HG02759 (cell line): ENCODE data around the gene VPS54.
"Not testable (repeated sequence)": the region's sequence is repeated elsewhere in the genome, so short reads cannot be mapped to it uniquely, and the experiment has no call there.

ENCODE experiments used
- ATAC-seq: cut with Tn5 transposase; IDR thresholded peaks from one replicate; pipeline ENCODE4 v1.9.1; 2021; ENCODE audit warnings: mild to moderate bottlenecking, moderate library complexity; ENCODE audit not compliant: unreplicated experiment

VPS54 gene

DNA sequence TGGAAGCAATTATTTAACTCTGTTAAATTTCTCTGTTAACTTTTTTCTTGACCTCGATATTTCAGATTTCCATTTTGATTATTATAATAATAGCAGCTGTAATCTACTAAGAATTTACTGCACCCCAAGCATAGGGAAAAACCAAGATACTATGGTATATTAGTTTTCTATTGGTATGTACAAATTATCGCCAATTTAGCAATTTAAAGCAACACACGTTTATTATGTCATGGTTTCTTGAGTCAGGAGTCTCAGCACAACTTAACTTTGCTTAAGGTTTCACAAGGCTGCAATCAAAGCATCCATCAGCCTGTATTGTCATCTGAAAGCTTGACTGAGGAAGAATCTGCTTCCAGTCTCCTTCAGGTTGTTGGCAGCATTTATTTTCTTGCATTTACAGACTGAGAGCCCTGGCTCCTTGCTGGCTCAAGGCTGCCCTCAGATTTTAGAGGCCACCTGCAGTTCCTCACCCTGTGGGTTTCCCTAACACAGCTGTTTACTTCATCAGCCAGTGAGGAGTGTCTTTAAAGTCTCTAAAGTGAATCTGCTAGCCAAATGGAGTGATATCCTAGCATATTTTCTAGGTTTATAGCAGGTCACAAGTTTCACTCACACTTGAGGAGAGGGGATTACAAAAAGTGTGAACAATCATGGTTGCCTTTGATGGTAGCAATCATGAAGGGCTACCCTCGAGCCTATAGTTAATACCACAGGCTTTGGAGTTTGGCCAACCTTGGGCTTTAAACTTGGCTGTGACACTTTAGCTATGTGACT is 4.4 kb upstream of the VPS54 start:
- ATAC-seq: no peak

DNA sequence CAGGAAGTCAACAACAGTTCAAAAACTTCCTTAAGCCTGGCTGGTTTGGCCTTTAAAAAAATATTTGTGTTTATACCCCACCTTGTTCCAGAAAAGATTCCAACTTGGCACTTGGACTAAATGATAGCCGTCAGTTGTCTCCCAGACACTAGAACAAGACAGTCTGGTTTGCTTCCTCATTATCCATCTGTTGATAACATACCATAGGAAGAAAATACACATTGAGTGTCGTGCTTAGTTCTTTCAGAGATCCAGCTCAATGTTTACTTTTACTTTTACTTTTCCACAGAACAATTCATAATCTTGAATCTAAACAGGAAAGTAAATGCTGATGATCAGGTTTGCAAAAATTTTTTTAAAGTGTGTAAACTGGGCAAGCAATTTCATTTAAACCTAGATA is 2.4 kb upstream of the VPS54 start:
- no peak for ATAC-seq

DNA sequence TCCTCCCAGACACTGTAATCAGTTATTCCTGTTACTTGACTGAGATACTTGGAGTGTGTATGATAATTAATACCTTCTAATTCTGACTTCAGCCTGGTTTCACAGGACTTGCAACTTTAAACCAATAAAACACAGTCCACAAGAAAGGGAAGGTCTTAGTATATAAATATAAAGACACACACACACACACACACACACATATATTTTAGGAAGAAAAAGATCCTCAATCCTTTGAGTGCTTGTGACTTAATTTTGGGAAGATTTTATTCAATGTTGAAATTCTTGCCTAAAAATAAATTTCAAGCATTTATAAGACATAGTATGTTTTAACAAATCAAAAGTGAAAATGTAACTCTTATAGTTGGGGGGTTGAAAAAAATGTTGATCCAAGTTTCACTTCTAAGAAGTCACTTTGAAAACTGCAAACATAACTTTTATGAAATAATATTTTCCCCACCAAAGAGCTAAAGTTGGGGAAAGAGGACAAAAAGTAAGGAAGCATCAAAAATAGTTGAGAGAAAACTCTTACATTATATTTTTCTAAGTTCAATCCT is 824 bp upstream of the VPS54 start:
- ATAC-seq: no peak

DNA sequence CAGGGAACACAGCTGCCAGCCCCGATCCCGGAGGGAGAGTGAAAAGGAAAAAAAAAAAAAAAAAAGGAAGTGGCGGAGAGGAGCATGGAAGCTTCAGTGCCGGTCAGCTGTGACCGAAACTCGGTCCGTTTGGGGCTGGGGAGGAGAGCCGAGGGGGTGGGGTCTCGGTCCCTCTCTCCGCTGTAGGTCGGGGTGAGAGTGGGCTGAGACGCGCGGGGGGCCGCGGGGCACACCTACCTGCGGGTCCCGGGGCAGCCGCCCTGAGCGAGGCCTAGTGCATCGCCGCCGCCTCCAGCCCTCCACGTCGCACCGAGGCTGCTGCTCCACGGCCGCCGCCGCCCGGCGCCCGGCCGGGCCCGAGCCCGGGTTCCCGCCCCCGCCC is 536 bp downstream of the VPS54 start:
- ATAC-seq: peak; percentile 61

DNA sequence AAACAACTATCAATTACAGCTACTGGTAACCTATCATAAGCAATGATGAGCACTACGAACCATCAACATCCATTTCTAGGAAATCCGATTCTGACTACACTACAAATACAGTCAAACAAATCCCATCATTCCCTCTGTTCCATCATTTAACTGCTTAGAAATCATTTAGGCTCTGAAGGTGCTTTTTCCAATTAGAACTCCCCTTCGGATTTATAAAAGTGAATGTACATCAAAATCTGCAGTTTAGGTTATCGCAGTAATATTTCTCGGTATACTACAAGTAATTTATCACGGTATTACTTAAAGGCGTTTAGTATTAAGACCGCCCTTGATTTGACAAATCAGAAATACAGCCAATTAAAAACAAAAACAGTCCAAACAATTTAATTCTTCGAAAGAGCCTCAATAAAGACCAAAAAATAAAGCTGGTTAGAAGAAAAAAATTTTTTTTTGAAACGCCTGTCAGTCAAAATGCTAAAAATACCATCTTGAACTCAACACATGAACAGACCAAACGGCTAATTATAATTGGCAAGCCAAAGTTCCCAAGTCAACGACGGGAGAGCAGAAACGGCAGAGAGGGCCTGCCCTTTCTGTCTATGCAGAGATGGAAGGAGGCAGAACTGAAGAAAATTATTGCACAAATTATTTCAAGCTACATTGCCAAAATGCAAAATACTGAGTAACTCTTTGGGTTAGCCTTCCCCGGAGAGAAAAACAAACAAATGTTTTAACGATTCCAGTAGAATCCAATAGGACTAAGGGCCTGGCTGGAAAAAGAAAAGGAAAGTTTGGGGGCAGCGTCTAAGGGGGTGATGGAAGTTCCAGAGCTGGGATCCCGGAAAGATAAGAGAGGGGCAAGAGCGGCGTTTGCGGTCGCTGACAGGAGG is 1.2 kb downstream of the VPS54 start:
- no peak for ATAC-seq

DNA sequence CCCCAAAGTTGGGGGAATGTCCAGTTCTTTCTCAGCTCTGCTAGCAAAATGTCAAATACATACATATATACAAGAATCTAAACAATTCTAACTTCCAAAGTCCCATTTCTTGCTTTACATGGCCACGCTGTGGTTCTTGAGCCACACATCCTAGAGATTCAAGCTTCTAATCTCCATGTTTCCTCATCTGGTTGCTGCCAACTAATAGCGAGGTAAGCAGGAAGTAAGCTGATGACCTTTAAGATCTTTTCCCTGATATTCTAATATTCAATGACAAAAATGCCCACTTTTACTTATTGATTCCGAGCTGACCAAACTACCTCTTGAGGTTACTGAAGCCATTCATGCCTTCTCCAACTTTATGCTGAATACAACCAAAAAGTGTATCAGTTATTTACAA is 3.3 kb downstream of the VPS54 start:
- no peak for ATAC-seq

DNA sequence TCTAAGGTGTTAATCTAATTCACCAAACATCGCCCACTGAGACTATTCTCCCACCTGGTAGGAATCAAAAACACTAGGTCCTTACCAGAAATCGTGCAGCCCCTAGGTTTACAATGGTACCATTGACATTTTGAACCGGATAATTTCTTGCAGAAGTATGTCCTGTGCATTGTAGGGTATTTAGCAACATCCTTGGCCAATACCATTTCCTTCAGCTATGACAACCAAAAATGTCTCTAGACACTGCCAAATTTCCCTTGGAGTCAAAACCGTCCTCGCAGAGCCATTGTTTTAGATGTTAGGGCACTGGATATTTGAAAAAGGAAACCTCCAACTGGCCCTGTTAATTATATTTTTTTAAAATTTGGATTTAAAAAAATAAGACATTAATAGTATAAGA is 3.8 kb downstream of the VPS54 start:
- ATAC-seq: no peak

DNA sequence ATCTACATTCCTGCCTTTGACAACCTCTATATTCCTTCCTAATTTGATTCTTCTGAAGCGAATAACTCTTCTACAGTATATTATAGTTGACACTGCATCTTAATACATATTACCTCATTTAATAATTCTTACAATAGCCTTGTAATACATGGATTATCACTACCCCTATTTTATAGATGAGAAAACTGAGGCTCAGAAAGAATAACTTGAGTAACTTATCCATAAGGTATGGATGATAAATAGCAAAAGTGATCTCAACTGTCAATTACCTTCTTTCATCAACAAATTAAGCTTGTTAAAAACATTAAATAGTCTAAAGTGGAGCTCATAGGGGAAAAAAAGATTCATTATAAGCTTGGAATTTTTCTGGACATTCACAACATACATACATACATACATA is 4.6 kb downstream of the VPS54 start:
- no peak for ATAC-seq

DNA sequence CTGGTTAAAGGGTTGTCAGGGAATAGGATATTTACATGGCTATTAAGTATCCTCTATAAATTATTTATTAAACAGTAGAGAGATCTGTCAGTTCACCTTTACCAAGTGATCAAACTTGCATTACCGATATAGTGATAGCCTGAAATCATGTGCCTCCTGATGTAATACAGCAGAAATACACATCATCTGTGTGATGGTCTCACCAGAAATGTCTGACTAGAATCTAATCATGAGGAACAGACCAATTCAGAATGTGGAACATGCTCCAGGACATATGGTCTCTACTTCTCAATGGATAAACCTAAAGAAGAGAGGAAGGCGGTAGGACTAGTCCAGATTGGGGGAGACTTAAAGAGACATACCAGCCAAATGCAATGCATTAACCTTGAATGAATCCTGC is 6.2 kb downstream of the VPS54 start:
- no peak for ATAC-seq

DNA sequence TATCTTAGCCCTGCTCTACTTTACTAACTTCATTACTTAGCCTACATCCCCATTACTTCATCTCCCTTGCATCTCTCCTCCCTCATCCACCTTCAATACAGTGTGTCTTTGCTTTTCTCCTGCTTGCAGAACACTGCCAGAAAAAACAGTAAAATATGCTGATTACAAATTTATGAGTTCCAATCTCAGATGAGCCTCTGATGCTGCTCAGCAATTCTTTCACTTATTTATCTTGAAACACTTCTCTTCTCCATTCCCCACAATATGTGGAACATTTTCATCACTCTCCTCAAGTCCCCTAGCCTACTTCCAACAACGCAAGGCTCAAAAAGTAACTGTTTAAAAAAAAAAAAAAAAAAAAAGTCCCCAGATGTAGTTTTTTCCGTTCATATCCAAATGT is 7.1 kb downstream of the VPS54 start:
- no peak for ATAC-seq

DNA sequence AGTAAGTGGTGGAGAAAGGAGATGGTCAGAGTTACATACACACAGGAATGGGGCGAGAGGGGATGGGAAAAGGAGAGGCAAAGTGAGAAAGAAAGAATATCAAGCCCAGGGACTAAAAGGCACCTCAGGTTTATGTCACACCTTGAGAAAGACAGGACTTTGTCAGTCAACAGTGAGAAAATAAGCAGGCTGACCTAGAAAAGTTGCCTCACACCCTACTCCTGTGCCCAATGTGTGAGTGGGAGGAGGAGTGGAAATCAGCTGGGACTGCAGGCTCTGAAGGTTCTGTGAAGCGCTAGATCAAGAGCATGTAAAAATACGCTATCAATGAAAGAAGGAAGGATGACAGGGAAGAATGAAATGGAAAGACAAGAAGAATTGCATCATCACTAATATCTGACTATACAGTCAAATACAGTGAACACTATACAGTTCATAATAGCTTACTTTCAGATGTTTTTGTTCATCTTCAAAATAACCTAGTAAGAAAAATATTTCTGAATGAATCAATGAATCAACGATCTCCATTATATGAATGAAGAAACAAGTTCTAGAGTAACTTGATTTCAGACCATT is 10.7 kb downstream of the VPS54 start:
- ATAC-seq: no peak

DNA sequence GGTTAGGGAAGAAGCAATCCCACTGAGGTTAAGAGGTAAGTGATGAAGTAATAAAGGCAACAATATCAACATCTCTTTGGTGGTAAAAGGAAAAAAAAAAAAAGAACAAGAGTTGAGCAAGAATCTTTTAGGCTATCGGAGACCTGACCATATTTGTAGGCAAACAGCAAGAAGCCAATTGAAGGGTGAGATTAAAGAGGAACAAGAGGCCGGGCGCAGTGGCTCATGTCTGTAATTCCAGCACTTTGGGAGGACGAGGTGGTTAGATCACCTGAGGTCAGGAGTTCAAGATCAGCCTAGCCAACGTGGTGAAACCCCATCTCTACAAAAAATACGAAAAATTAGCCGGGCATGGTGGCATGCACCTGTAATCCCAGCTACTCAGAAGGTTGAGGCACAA is 11.3 kb downstream of the VPS54 start:
- no peak for ATAC-seq

DNA sequence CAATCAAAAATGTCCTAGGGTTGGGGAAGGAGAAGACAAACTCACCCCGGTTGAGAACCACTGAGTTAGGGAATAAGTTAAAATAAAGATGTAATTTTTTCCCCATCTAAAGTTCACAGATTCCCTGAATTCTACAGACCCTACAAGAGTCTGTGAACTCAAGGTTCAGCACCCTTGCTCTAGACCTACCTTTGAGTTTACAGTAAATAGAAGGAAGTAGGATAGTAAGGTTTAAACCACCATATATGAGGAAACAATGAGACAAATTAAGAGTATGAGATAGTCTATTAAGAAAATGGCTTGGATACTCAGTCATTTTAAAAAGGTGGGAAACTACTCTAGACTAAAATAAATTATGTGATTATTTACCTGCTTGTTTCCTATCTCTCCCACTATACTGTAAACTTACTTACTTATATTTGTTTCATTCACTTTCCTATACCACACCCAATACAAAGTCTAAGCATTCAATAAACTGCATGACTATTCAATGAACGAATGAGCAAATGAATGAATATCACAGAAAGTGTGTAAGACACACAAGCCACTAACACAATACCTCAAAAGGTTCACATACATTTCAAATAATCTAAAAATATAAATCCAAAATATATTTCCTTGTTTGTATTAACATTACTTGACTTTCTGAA is 13.4 kb downstream of the VPS54 start:
- ATAC-seq: no peak

DNA sequence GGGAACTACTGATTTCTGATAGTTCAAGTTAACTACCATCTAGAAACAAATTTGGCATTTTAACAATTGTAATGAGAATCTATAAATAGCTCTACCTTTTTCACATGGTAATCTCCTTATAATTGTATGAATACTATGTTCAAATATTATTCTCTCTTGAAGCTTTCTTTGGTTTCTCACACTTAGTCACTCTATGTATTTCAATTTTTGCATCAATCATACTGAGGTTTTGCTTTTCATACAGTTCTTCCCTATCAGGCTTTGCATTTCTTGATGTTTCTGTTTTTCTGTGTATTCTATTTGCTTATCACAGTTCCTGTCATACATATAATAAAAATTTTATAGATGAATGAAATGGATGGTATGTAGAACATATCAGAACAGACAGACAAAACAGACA is 16.0 kb downstream of the VPS54 start:
- no peak for ATAC-seq

DNA sequence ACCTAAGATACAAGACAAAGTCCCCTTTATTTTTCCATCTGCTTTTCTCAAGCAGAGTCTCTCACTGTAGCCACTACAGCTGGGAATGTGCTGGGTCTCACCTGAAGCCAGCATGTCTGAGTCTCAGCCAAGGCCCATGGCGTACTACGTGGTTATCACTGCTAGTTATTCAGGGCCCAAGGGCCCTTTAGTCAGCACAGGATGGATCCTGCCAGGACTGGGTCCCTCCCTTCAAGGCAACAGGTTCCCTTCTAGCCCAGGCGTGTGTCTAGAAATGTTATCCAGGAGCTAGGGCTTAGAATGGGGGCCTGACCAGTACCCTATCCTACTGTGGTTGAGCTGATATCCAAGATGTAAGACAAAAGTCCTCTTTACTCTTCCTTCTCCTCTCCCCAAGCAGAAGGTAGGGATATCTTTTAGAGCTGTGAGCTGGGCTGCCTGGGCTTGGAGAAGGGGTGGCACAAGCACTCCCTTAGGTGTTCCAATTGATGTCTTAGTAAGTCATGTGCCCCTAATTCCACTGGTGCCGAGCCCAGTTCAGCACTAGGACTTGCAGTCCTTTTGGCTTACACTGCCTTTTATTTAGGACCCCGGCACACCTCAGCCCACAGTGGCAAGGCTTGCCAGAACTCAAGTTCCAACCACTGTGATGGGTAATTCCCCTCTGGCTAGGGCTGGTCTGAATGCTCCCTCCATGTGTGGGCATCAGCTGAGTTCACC is 17.7 kb downstream of the VPS54 start:
- no peak for ATAC-seq

DNA sequence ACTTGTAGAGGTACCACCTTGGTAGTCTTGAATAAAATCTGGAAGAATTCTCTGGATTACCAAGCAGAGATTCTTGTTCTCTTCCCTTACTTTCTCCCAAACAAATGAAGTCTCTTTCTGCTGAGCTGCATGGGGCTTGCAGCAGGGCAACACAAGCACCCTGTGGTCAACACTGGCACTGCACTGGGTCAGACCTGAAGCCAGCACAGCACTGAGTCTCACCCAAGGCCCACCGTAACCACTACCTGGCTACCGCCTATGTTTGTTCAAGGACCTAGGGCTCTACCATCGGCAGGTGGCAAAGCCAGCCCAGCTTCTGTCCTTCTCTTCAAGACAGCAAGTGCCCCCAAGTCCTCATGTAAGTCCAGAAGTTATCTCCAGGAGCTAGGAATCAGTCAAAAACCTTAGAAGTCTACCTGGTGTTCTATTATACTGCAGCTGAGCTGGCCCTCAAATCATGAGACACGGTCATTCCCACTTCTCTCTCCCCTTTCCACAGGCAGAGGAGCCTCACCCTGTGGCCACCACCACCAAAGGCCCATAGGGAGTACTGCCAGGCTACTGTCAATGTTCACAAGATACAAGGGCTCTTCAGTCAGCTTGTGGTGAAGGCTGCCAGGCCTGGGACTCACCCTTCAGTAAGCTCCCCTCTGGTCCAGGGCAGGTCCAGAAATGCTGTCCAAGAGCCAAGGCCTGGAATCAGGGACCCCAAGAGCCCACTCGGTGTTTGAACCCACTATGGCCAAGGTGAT is 18.4 kb downstream of the VPS54 start:
- no peak for ATAC-seq

DNA sequence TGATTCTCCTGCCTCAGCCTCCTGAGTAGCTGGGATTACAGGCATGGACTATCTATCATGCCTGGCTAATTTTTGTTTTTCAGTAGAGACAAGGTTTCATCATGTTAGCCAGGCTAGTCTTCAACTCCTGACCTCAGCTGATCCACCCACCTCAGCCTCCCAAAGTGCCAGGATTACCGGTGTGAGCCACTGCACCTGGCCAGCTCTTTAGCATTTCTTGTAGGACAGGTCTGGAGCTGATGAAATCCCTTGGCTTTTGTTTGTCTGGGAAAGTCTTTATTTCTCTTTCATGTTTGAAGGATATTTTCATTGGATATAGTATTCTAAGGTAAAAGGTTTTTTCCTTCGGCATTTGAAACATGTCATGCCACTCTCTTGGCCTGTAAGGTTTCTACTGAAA is 20.2 kb downstream of the VPS54 start:
- no peak for ATAC-seq

DNA sequence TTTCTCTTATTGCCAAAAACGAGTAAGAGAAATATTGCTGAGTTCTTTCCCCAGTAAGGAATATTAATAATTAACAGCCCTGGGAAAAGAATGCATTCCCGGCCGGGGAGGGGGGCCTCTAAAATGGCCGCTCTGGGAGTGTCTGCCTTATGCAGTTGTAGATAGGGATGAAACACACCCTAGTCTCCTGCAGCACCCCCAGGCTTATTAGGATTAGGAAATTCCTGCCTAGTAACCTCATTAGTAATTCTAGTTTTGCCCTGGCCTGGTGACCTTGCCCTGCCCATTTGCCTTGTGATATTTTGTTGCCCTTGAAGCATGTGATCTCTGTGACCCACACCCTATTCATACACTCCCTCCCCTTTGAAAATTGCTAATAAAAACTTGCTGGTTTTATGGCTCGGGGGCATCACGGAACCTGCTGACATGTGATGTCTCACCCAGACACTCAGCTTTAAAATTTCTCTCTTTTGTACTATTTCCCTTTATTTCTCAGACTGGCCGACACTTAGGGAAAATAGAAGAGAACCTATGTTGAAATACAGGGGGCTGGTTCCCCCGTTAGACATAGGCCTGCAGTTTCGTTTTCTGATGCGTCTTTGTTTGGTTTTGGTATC is 22.5 kb downstream of the VPS54 start:
- not testable (repeated sequence) for ATAC-seq

DNA sequence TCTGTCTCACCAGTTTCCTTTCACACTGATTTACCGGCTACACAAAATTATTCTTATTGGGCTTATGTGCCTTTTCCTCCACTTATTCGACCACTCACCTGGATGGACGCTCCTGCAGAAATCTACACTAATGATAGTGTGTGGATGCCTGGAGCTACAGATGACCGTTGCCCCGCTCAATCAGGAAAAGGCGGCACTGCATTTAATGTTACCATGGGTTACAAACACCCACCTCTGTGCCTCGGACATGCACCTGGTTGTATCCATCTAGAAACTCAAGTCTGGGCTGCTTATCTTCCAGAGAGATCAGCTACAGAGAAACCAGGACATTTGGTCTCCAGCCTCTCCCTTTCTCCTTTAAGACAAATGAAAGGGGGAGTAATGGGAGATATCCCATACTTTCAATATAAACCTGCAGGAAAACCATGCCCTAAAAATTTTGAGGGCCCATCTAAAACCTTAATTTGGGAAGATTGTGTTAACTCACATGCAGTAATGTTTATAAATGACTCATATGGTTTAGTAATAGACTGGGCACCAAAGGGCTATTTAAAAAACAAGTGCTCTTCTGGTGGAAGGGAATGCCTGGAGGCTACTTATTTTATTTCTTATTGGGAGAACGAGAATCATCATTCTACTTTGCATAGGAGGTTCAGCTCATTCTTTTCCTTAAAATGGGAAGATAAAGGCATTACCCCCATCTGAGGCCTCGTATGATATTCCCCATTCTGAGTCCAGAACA is 24.7 kb downstream of the VPS54 start:
- not testable (repeated sequence) for ATAC-seq
